Mesendoderm (in vitro differentiated cells): Measurements from ENCODE around the gene UQCC2.

Source experiments
- DNase-seq: peaks from one replicate; pipeline ENCODE4 v3.0.0; 2013
- H2AK5ac ChIP-seq: 2 replicates; pipeline ENCODE4 v1.6.1; 2013; ENCODE audit warnings: low read length, inconsistent platforms
- H2BK120ac ChIP-seq: 2 replicates; pipeline ENCODE4 v1.6.1; 2013; ENCODE audit warnings: low read depth, mild to moderate bottlenecking, low read length, moderate library complexity, mixed read lengths
- H2BK15ac ChIP-seq: replicated peaks from 2 replicates; pipeline ENCODE4 v1.6.1; 2013; ENCODE audit warnings: low read depth, mild to moderate bottlenecking, moderate library complexity
- H2BK5ac ChIP-seq: 2 replicates; pipeline ENCODE4 v1.6.1; 2013; ENCODE audit warnings: low read length, inconsistent platforms
- H3K18ac ChIP-seq: 2 replicates; pipeline ENCODE4 v1.6.1; 2013; ENCODE audit warnings: mild to moderate bottlenecking, low read length, mixed read lengths
- H3K23ac ChIP-seq: one replicate; pipeline ENCODE4 v1.6.1; 2013; ENCODE audit warnings: low read length
- H3K27ac ChIP-seq: 2 replicates; pipeline ENCODE4 v1.5.1; 2013; ENCODE audit warnings: low read depth, mild to moderate bottlenecking, inconsistent platforms, low read length, moderate library complexity
- H3K27me3 ChIP-seq: 2 replicates; pipeline ENCODE4 v1.6.1; 2013; ENCODE audit warnings: low read length, control low read depth, mild to moderate bottlenecking, inconsistent platforms; ENCODE audit not compliant: insufficient read depth, poor library complexity
- H3K36me3 ChIP-seq: 2 replicates; pipeline ENCODE4 v1.6.1; 2013; ENCODE audit warnings: low read length, inconsistent platforms; ENCODE audit not compliant: control insufficient read depth, insufficient read depth
- H3K4ac ChIP-seq: one replicate; pipeline ENCODE4 v1.6.1; 2013; ENCODE audit warnings: low read depth, mild to moderate bottlenecking, low read length, moderate library complexity
- H3K4me1 ChIP-seq: 2 replicates; pipeline ENCODE4 v1.6.1; 2013; ENCODE audit warnings: low read depth, low read length, inconsistent platforms; ENCODE audit not compliant: control insufficient read depth
- H3K4me2 ChIP-seq: 2 replicates; pipeline ENCODE4 v1.6.1; 2013; ENCODE audit warnings: low read length
- H3K4me3 ChIP-seq: 2 replicates; pipeline ENCODE4 v1.5.1; 2013; ENCODE audit warnings: mild to moderate bottlenecking, low read length
- H3K56ac ChIP-seq: one replicate; pipeline ENCODE4 v1.6.1; 2013; ENCODE audit warnings: low read length
- H3K79me1 ChIP-seq: 2 replicates; pipeline ENCODE4 v1.6.1; 2013; ENCODE audit warnings: low read length, inconsistent platforms
- H3K79me2 ChIP-seq: 2 replicates; pipeline ENCODE4 v1.6.1; 2013; ENCODE audit warnings: mild to moderate bottlenecking, low read length; ENCODE audit not compliant: control insufficient read depth, insufficient read depth
- H3K9ac ChIP-seq: 2 replicates; pipeline ENCODE4 v1.6.1; 2013; ENCODE audit warnings: low read length, inconsistent platforms
- H4K5ac ChIP-seq: one replicate; pipeline ENCODE4 v1.6.1; 2013; ENCODE audit warnings: low read length
- H4K8ac ChIP-seq: one replicate; pipeline ENCODE4 v1.6.1; 2013; ENCODE audit warnings: low read depth, mild to moderate bottlenecking, control low read depth, low read length, moderate library complexity
- WGBS: extraction: QIAGEN DNeasy Blood & Tissue Kit; methylation state at CpG from one replicate; pipeline ENCODE4 v1.1.7; 2013; ENCODE audit warnings: low lambda C conversion rate, missing lambda C conversion rate; ENCODE audit not compliant: insufficient coverage; ENCODE audit errors: extremely low coverage; 5-methylcytosine and 5-hydroxymethylcytosine counted together

UQCC2 gene

DNA sequence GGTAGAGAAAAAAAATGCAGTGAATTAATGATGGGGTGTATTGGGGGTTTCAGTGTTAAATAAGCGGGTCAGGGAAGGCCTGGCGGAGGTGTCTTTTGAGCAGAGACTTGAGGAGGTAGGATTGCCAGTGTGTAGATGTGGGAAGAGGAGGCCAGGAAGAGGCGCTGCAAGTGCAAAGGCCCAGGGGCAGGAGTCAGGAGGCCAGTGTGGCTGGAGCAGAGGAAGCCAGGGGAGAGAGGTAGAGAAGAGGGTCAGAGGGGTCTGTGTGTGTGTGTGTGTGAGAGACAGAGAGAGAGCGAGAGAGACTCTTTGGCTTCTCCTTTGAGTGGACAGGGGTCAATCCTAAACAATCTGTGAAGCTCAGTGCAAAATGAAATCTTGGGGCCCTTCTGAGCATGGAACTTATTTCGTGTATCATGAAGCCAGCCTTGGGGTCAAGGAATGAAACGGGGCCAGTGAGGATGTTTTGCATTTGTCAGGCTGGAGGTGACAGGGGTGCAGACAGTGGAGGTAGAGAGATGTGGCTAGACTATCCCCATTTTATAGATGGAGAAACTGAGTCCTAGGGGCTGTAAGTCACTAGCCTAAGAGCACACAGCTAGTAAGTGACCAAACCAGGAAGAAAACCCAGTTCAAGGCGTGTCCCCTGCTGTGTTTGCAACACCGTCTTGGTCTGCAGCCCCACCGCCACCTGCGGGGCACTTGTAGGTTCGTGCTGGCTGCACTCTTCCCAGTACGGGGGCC is 44.9 kb upstream of the UQCC2 start:
- Histone ChIP-seq H3K23ac (no peak overlapping the region), H2BK5ac (no peak overlapping the region), H2BK120ac (no peak overlapping the region), H2AK5ac (no peak overlapping the region), H4K8ac (no peak overlapping the region), H3K4me3 (no peak overlapping the region), H4K5ac (no peak overlapping the region), H3K4ac (no peak overlapping the region), H3K79me2 (no peaks in the 10 kb centered on the region), H3K18ac (no peak overlapping the region), H3K27ac (no peak overlapping the region), H3K56ac (no peak overlapping the region), H2BK15ac (no peak overlapping the region), H3K27me3 (no peaks in the 10 kb centered on the region), H3K4me2 (no peak overlapping the region), H3K9ac (no peak overlapping the region), H3K4me1 (no peaks in the 10 kb centered on the region), H3K79me1 (no peaks in the 10 kb centered on the region), H3K36me3 (no peaks in the 10 kb centered on the region)
- DNase-seq: no peak
- no CpG with 5 or more reads among the region's 12 CpGs for WGBS

DNA sequence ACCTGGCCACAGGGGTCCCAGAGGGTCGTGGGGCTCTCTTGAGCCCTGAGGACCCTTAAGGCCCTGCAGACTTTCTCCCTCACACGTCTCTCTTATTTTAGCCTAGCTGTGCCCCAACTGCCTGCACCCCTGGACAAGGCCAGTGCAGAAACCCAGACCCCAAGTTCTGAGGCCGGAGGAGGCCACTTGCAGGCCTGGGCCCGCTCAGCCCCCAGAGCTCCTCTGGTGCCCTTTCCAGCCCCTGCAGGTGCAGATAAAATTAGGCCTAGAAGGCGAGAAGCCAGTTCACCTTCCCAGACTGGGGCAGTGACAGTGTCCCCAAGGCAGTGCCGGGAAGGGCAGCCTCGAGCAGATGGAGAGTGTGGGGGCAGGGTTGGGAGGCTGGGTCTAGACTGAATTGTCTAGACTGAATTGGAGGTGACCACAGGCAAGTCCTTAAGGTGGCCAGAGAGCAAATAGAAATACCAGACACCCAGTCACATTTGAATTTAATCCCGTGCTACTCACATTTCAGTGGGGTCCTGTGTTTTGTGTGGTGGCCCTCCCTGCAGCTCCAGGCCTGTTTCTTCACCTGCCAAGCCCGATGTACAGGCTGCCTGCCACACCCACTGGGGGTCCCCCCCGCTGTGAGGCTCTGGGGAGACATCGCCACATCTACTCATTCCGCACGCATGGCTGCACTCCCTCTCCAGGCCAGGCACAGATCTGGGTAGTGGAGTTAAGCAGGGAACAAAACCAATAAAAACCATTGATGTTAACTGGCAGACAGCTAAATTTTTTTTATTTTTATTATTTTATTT is 43.8 kb upstream of the UQCC2 start:
- H3K4ac ChIP-seq: no peak overlapping the region
- H4K5ac ChIP-seq: no peak overlapping the region
- H3K9ac ChIP-seq: no peak overlapping the region
- H3K18ac ChIP-seq: no peak overlapping the region
- H3K27me3 ChIP-seq: no peaks in the 10 kb centered on the region
- H2BK5ac ChIP-seq: no peak overlapping the region
- no peak overlapping the region for H4K8ac ChIP-seq
- H2BK120ac ChIP-seq: no peak overlapping the region
- no peak overlapping the region for H2BK15ac ChIP-seq
- no peaks in the 10 kb centered on the region for H3K79me2 ChIP-seq
- no peak overlapping the region for H3K23ac ChIP-seq
- H3K36me3 ChIP-seq: no peaks in the 10 kb centered on the region
- H3K4me3 ChIP-seq: no peak overlapping the region
- no CpG with 5 or more reads among the region's 13 CpGs for WGBS
- no peak overlapping the region for H3K56ac ChIP-seq
- H3K79me1 ChIP-seq: no peaks in the 10 kb centered on the region
- no peak overlapping the region for H3K27ac ChIP-seq
- no peak overlapping the region for H2AK5ac ChIP-seq
- no peak for DNase-seq
- H3K4me1 ChIP-seq: no peaks in the 10 kb centered on the region
- no peak overlapping the region for H3K4me2 ChIP-seq

DNA sequence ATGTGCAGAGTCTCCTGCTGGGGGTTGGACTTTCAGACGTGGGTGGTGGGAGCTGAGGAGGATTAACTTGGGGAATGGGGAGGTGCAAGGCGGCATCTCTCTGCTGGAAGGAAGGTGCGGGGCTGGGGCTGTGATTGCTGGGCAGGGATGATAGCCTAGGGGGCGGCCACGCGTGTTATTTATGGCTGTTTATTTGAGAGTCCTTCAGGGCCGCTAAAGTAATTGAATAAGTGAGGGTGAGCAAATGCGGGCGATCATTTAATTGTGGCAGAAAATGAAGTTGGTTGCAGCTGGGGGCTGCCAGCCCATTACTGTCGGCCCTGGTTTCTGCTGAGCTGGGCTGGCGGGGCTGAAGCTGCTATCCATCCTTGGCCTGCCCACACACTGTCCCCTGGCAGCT is 42.7 kb upstream of the UQCC2 start:
- Histone ChIP-seq H3K27me3 (no peaks in the 10 kb centered on the region), H3K4me3 (no peak overlapping the region), H3K23ac (no peak overlapping the region), H3K18ac (no peak overlapping the region), H4K8ac (no peak overlapping the region), H2BK5ac (no peak overlapping the region), H4K5ac (no peak overlapping the region), H3K4ac (no peak overlapping the region), H3K27ac (no peak overlapping the region), H2AK5ac (no peak overlapping the region), H3K56ac (no peak overlapping the region), H3K9ac (no peak overlapping the region), H3K4me2 (no peak overlapping the region), H3K4me1 (no peaks in the 10 kb centered on the region), H3K79me1 (no peaks in the 10 kb centered on the region), H3K79me2 (no peaks in the 10 kb centered on the region), H3K36me3 (no peaks in the 10 kb centered on the region), H2BK120ac (no peak overlapping the region), H2BK15ac (no peak overlapping the region)
- DNase-seq: no peak
- no CpG with 5 or more reads among the region's 11 CpGs for WGBS

DNA sequence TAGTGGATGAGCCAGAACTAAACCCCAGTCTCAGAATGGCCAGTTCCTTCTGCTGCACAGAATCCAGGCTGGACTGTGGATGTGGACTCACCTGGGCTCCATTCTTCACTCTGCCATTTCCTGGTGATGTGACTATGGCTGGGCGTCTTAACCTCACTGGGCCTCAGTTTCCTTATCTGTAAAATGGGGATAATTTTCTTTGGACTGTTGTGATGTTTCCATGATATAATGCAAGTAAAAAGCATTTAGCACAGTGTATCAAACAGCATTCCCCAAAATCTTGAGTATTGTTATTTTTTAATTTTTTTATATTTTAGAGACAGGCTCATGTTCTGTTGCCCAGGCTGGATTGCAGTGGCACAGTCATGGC is 41.1 kb upstream of the UQCC2 start:
- no peak overlapping the region for H3K4me3 ChIP-seq
- H2BK5ac ChIP-seq: no peak overlapping the region
- no peak overlapping the region for H3K27ac ChIP-seq
- H2AK5ac ChIP-seq: no peak overlapping the region
- DNase-seq: no peak
- no peak overlapping the region for H3K23ac ChIP-seq
- no peaks in the 10 kb centered on the region for H3K4me1 ChIP-seq
- no peak overlapping the region for H3K9ac ChIP-seq
- no peaks in the 10 kb centered on the region for H3K79me1 ChIP-seq
- no peak overlapping the region for H3K4ac ChIP-seq
- no peak overlapping the region for H2BK120ac ChIP-seq
- H3K27me3 ChIP-seq: no peaks in the 10 kb centered on the region
- no peak overlapping the region for H3K18ac ChIP-seq
- H4K8ac ChIP-seq: no peak overlapping the region
- H4K5ac ChIP-seq: no peak overlapping the region
- no peaks in the 10 kb centered on the region for H3K79me2 ChIP-seq
- H3K4me2 ChIP-seq: no peak overlapping the region
- no peak overlapping the region for H2BK15ac ChIP-seq
- no peak overlapping the region for H3K56ac ChIP-seq
- no peaks in the 10 kb centered on the region for H3K36me3 ChIP-seq
- WGBS: no CpG with 5 or more reads among the region's 1 CpG

DNA sequence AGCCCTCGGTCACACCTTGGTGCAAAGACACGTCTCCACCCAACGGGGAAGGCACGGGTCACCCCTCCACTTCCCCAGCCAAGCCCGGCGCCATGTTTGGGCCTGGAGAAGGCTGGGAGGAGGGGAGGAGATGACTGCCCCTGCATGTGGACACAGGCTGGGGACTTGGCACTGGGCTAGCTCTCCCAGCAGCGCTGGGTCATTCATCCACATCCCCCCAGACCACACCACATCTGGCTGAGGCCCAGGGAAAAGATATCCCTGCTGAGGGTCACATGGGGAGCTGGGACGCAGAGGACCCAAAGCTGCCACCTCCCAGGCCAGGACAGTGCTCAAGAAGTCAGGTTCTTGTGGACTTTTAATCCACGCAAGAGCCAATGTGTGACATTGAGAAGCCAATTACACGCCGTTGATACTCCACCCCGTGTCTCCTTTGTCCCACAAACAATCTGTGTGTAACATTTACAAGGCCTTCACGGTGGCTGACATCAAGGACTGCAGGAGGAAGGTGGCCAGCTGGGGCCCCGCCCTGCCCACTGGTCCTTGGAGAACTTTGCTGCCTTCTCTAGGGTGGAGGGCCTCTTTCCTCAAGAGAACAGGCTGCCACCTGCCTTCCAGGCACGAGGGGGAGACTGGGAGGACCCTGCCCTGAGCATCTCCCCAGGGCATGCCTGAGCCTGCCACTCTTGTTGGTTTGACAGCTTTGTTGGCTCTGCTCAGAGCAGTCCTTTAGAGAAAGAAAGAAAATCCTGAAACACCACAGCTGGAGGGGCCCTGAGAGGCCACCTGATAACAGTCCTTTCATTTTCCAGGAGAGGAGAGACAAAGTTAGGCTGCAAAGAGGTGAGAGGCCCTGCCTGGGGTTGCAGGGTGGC is 40.5 kb upstream of the UQCC2 start:
- no peak overlapping the region for H4K8ac ChIP-seq
- no peak overlapping the region for H2BK120ac ChIP-seq
- H3K4me1 ChIP-seq: no peaks in the 10 kb centered on the region
- H2AK5ac ChIP-seq: no peak overlapping the region
- no peak for DNase-seq
- no peak overlapping the region for H3K4me2 ChIP-seq
- no peak overlapping the region for H4K5ac ChIP-seq
- no peaks in the 10 kb centered on the region for H3K27me3 ChIP-seq
- WGBS: no CpG with 5 or more reads among the region's 15 CpGs
- no peak overlapping the region for H3K9ac ChIP-seq
- H3K79me2 ChIP-seq: no peaks in the 10 kb centered on the region
- no peak overlapping the region for H3K4me3 ChIP-seq
- H3K56ac ChIP-seq: no peak overlapping the region
- no peak overlapping the region for H3K23ac ChIP-seq
- H3K27ac ChIP-seq: no peak overlapping the region
- H2BK5ac ChIP-seq: no peak overlapping the region
- no peaks in the 10 kb centered on the region for H3K79me1 ChIP-seq
- H3K4ac ChIP-seq: no peak overlapping the region
- H2BK15ac ChIP-seq: no peak overlapping the region
- H3K36me3 ChIP-seq: no peaks in the 10 kb centered on the region
- H3K18ac ChIP-seq: no peak overlapping the region
